ENCODE measurements around the gene NKAIN4.
"Not testable (repeated sequence)": the region's sequence is repeated elsewhere in the genome, so short reads cannot be mapped to it uniquely, and the experiment has no call there.

Gene NKAIN4

DNA sequence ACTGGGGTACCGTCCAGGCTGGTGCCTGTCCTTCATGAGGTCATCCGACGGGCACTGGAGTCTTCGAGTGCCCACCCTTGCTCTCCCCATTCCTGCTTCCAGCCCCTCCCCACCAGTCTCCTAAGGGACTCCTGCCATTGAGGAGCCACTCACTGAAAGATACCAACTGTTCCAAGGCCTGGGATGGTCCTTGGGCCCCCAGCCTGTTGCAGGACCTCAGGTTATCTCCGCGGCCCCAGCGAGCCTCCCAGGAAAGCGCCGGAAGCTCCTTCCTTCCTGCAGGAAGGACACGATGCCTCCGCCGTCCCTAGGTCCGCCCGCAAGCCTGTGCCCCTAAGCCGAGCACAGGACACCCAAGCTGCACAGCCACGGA is 1.2 kb downstream of the NKAIN4 start:
- no peak for DNase-seq (ENCODE audit: low spot score in 2 of 2)
- peaks cover 54% of the 10 kb centered on the region for H3K27me3 ChIP-seq (ENCODE audit: low read depth)
- H3K4me1 ChIP-seq: no peaks in the 10 kb centered on the region
- in situ Hi-C loops (cut with MboI; ENCODE audit: low sequenced_read_pairs): no loop called here
- H3K4me3 ChIP-seq: no peak overlapping the region
- no peaks in the 10 kb centered on the region for H3K36me3 ChIP-seq (replicated peaks)
- no peaks in the 10 kb centered on the region for H3K9me3 ChIP-seq

DNA sequence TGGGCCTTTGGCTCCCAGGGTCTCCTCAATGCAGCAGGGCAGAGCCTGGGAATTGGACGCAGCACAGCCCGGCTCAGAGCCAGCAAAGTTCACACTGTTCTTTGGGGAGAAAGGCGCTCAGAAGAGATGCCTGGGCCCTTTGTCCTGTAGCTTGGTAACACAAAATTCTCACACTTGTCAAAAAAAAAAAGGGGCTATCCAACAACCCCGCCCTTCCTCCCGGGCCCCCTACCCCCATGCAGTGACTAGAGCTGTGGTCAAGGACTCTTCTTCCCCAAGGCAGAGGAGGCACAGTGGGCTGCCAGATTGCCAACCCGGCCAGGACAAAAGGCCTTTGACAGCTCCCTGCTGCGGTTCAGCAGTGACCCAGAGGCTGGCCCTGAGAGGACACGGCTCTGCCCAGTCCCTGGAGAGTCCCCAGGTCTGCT is 2.0 kb downstream of the NKAIN4 start:
- H3K9me3 ChIP-seq: no peaks in the 10 kb centered on the region
- DNase-seq (ENCODE audit: low spot score in 2 of 2): no peak
- H3K4me1 ChIP-seq: no peaks in the 10 kb centered on the region
- no peak overlapping the region for H3K4me3 ChIP-seq
- peaks cover 55% of the 10 kb centered on the region for H3K27me3 ChIP-seq (ENCODE audit: low read depth)
- H3K36me3 ChIP-seq (replicated peaks): no peaks in the 10 kb centered on the region
- in situ Hi-C loops (cut with MboI; ENCODE audit: low sequenced_read_pairs): no loop called here

DNA sequence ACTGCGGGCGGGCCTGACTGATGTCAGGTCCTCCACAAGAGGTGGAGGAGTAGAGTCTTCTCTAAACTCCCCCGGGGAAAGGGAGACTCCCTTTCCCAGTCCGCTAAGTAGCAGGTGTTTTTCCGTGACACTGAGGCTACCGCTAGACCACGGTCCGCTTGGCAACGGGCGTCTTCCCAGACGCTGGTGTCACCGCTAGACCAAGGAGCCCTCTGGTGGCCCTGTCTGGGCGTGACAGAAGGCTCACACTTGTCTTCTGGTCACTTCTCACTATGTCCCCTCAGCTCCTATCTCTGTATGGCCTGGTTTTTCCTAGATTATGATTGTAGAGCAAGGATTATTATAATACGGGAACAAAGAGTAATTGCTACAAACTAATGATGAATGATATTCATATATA is 2.9 kb downstream of the NKAIN4 start:
- peaks cover 57% of the 10 kb centered on the region for H3K27me3 ChIP-seq (ENCODE audit: low read depth)
- in situ Hi-C loops (cut with MboI; ENCODE audit: low sequenced_read_pairs): not testable (repeated sequence)

DNA sequence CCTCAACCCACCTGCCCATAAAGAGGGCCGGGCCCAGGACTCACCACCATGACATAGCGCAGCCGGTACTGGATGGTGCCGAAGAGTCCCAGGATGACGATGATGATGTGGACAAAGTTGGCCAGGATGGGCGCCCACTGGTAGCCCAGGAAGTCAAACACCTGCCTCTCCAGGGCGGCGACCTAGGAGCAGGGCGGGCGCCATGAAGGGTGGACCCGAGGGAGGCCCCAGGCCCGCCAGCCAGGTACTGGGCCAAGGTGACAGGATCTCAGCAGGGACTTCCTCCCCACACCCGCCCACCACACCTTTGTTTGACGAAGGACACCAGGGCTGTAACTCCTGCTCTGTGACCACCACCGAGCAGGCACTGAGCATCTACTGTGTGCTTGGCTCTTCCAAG is 4.4 kb downstream of the NKAIN4 start:
- Histone ChIP-seq H3K9me3 (no peaks in the 10 kb centered on the region), H3K27me3 (ENCODE audit: low read depth) (peaks cover 42% of the 10 kb centered on the region), H3K4me3 (no peak overlapping the region), H3K36me3 (replicated peaks) (no peaks in the 10 kb centered on the region), H3K4me1 (no peaks in the 10 kb centered on the region)
- DNase-seq (ENCODE audit: low spot score in 2 of 2): no peak
- in situ Hi-C loops (cut with MboI; ENCODE audit: low sequenced_read_pairs): no loop called here

More for the DNA sequence above, 2.9 kb downstream of the NKAIN4 start:
- H3K36me3 ChIP-seq (replicated peaks); H3K4me3 ChIP-seq; H3K9me3 ChIP-seq; H3K4me1 ChIP-seq: not testable (repeated sequence)
- DNase-seq (ENCODE audit: low spot score in 2 of 2): peak in 1 of 2 experiments; percentile 43

DNA sequence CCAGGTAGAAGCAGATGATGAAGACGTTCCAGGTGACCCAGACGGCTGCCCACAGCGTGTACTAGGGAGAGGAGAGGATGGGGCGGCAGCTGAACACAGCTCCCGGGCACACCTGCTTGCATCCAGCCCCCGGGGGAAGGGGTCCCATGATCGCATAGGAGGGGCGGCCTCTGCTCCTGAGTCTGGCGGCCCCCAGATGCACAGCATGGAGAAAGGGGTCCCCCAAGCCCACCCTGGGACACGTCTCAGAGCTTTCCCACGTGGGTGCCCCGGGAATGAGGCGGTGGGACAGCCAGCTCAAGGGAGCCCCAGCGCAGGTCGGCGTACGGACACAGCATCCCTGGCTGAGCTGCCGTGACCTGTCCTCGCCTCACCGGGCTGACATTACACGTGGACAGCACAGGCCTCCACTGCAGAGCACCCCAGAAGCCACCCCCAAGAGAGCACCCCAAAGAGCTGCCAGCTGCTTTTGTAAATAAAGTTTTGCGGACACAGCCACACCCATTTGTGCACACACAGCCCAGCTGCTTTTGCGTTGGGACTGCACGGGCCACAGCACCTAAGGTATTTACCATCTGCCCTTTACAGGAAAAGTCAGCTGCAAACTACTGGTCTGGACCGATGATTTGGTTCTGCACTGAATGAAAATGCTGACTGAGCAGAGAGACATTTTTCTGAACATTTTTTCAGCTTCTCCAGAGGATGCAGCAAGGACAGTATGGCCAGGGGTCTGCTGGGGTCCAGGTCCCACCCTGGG is 5.2 kb downstream of the NKAIN4 start:
- no peaks in the 10 kb centered on the region for H3K36me3 ChIP-seq (replicated peaks)
- no peaks in the 10 kb centered on the region for H3K4me1 ChIP-seq
- DNase-seq (ENCODE audit: low spot score in 2 of 2): no peak
- no peak overlapping the region for H3K4me3 ChIP-seq
- in situ Hi-C loops (cut with MboI; ENCODE audit: low sequenced_read_pairs): no loop called here
- H3K9me3 ChIP-seq: no peaks in the 10 kb centered on the region
- H3K27me3 ChIP-seq (ENCODE audit: low read depth): peaks cover 36% of the 10 kb centered on the region

DNA sequence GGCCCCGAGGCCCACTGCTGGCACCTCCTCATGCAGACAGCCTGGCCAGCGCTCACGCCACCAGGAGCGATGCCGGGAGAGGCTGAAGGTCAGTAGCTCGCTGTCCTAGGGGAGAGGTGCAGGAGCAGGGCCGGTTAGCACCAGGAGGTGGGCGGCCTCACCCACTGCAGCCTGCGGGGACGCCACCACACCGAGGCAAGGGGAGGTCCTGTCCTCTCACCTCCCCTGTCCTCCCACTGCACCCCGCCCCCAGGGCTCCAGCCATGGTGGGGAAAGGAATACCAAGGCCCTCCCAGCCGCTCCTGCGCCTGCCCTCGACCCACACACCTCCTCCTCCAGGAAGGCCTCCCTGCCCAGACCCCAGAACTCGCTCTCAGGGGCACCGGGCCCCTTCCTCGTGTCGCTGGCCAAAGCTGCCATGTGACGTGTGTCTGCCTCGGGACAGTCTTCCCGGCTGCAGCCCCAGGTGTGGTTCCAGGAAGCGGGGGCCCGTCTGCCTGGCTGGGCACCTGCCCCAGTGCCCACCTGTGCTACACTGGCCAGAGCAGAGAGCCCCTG is 6.5 kb downstream of the NKAIN4 start:
- in situ Hi-C loops (cut with MboI; ENCODE audit: low sequenced_read_pairs): no loop called here
- no peak overlapping the region for H3K4me3 ChIP-seq
- no peaks in the 10 kb centered on the region for H3K4me1 ChIP-seq
- no peaks in the 10 kb centered on the region for H3K9me3 ChIP-seq
- DNase-seq (ENCODE audit: low spot score in 2 of 2): no peak
- H3K36me3 ChIP-seq (replicated peaks): no peaks in the 10 kb centered on the region
- H3K27me3 ChIP-seq (ENCODE audit: low read depth): peaks cover 28% of the 10 kb centered on the region

DNA sequence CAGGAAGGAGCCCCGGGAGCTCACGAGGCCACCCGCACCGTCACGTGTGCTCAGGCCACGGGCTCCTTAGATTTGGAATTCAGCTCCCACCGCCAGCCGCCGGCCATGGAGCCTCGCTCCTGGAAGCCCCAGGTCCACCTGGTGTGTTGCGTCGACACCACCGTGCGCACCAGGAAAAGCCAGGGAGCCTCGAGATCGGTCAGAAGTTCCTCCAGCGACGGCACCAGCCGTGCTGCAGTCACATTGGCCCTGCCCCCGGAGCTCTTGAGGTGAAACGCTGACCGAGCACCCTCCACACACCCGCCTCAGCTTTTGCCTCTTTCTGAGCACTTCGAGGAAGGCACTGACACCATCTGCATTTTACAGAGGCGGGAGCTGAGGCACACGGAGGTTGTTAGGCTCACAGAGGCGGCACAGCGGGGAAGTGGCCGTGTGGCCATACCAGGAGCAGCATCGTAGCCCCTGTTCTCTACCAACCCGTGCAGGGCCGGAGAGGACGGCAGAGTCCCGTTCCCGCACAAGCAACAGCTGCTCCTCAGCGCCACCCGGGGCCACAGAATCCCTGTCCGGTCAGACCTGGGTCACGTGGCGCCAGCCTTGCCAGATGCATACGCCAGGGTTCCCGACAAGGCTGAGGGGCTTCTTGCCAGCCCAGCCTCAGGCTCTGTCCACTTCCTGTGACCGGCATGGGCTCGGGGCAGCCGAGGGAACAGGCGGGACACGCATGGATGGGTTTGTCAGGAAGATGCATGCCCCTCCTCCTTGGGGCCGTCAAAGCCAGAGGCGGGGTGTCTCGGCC is 7.6 kb downstream of the NKAIN4 start:
- Histone ChIP-seq H3K27me3 (ENCODE audit: low read depth) (peaks cover 21% of the 10 kb centered on the region), H3K4me3 (no peak overlapping the region), H3K36me3 (replicated peaks) (no peaks in the 10 kb centered on the region), H3K9me3 (no peaks in the 10 kb centered on the region), H3K4me1 (no peaks in the 10 kb centered on the region)
- in situ Hi-C loops (cut with MboI; ENCODE audit: low sequenced_read_pairs): no loop called here
- peak in 1 of 2 experiments; percentile 20 for DNase-seq (ENCODE audit: low spot score in 2 of 2)

DNA sequence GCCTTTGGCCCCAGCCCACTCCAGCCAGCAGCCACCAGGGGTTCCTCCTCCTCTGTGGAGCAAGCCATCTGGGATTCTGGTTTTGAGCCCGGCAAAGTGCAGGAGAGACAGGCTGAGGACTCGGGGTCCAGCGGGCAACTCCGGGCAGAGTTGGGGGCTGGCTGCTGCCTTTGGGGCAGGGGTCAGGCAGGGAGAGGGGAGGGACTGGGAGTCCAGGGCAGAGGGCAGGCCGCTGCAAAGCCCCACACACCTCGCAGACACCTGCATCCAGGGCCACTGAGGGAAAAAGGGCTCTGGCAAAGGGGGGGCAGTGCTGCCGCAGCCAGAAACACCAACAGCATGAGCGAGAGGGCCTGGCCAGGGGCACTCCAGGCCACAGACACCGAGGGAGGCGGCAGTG is 9.8 kb downstream of the NKAIN4 start:
- in situ Hi-C loops (cut with MboI; ENCODE audit: low sequenced_read_pairs): no loop called here

DNA sequence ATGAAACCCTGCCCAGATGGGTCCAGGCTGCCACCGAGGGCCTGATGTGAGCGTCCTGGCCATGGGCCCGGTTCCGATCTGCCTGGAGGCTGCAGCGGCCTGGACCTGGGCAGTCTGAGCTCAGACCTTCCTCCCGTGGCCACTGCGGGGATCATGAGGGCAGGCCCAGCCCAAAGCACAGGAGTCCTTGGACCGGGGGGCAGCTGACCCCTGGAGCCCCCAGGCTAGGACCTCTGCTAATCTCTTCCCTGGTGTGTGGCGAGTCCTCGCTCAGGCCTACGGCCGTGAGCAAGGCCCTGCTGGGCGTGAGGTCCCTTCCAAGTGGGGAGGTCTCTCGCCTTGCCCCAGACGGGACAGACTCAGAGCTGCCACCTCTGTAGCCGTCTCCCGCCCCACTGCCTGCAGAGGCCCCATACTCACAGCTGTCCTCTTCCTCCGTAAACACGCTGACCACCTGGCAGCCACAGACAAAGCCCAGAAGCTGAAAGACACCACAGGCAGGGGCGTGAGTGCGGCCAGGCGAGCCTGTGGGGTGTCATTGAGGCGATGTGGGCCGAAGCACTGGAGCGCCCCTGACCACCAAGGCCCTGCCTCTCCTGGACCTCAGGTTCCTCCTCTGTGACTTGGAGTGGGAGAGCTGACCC is 10.5 kb downstream of the NKAIN4 start:
- no peak for DNase-seq (ENCODE audit: low spot score in 2 of 2)
- H3K4me3 ChIP-seq: no peak overlapping the region
- no peaks in the 10 kb centered on the region for H3K36me3 ChIP-seq (replicated peaks)
- no peaks in the 10 kb centered on the region for H3K9me3 ChIP-seq
- peaks cover 18% of the 10 kb centered on the region for H3K27me3 ChIP-seq (ENCODE audit: low read depth)
- in situ Hi-C loops (cut with MboI; ENCODE audit: low sequenced_read_pairs): no loop called here
- H3K4me1 ChIP-seq: no peaks in the 10 kb centered on the region

More for the DNA sequence above, 9.8 kb downstream of the NKAIN4 start:
- H3K27me3 ChIP-seq (ENCODE audit: low read depth): peaks cover 19% of the 10 kb centered on the region
- DNase-seq (ENCODE audit: low spot score in 2 of 2): no peak
- H3K4me1 ChIP-seq: no peaks in the 10 kb centered on the region
- H3K9me3 ChIP-seq: no peaks in the 10 kb centered on the region
- H3K36me3 ChIP-seq (replicated peaks): no peaks in the 10 kb centered on the region
- no peak overlapping the region for H3K4me3 ChIP-seq

DNA sequence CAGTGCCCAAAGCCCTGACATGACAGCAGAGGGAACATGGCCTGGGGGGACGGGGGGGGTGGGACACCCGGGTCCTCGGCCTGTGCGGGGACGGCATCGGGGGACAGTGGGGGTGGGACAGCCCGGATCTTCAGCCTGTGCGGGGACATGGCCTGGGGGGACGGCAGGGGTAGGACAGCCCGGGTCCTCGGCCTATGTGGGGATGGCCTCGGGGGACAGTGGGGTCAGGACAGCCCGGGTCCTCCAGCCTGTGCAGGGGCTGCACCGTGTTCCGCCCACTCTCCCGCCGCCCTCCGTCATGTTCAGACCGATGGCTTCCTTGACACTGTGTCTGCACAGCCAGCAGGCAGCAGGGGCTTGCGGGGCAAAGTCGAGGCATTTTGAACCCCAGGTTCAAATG is 11.5 kb downstream of the NKAIN4 start:
- Histone ChIP-seq H3K4me3 (no peak overlapping the region), H3K9me3 (no peaks in the 10 kb centered on the region), H3K36me3 (replicated peaks) (no peaks in the 10 kb centered on the region), H3K27me3 (ENCODE audit: low read depth) (peaks cover 15% of the 10 kb centered on the region), H3K4me1 (no peaks in the 10 kb centered on the region)
- in situ Hi-C loops (cut with MboI; ENCODE audit: low sequenced_read_pairs): no loop called here
- DNase-seq (ENCODE audit: low spot score in 2 of 2): no peak

DNA sequence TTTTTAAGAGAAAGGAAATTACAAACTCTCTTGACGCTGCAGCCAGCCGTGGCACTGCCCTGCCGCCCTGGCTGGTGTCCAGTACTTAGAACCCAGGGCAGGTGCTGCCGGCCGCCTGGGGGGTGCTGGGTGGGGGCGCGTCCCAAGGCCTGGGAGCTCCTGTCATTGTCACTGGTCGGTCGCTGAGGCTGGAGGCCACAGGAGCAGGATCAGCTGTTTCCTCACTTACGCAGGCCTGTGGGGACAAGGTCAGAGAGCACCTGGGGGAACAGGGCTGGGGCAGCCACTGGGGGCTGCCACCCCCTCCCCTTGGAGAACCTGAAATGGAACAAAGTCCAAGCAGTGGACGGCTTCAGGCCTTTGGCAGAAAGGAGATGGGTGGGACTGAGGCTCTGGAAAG is 13.0 kb downstream of the NKAIN4 start:
- DNase-seq (ENCODE audit: low spot score in 2 of 2): no peak
- H3K27me3 ChIP-seq (ENCODE audit: low read depth): peaks cover 7% of the 10 kb centered on the region; the same call in 1 of the 2 replicates
- no peaks in the 10 kb centered on the region for H3K36me3 ChIP-seq (replicated peaks)
- no peaks in the 10 kb centered on the region for H3K9me3 ChIP-seq
- H3K4me3 ChIP-seq: no peak overlapping the region
- in situ Hi-C loops (cut with MboI; ENCODE audit: low sequenced_read_pairs): no loop called here
- H3K4me1 ChIP-seq: no peaks in the 10 kb centered on the region

DNA sequence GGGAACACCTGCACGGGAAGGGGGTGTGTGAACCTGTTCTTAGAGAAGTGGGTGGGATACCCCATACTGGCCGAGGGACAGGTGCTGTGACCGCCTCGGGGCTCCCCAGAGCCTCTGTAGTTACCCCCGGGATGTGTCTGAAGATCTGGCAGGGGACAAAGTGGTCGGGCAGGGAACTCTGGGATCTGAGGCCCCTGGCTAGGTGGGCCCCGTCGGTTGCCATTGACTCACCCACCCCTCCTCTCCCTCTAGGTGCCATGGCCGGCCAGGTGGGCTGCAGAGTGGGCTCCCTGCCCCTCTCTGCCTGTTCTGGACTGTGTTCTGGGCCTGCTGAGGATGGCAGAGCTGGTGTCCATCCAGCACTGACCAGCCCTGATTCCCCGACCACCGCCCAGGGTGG is 14.3 kb downstream of the NKAIN4 start:
- DNase-seq (ENCODE audit: low spot score in 2 of 2): no peak
- in situ Hi-C loops (cut with MboI; ENCODE audit: low sequenced_read_pairs): no loop called here
- H3K27me3 ChIP-seq (ENCODE audit: low read depth): peaks cover 7% of the 10 kb centered on the region; the same call in 1 of the 2 replicates
- H3K36me3 ChIP-seq (replicated peaks): no peaks in the 10 kb centered on the region
- H3K4me1 ChIP-seq: no peaks in the 10 kb centered on the region
- no peak overlapping the region for H3K4me3 ChIP-seq
- H3K9me3 ChIP-seq: no peaks in the 10 kb centered on the region

DNA sequence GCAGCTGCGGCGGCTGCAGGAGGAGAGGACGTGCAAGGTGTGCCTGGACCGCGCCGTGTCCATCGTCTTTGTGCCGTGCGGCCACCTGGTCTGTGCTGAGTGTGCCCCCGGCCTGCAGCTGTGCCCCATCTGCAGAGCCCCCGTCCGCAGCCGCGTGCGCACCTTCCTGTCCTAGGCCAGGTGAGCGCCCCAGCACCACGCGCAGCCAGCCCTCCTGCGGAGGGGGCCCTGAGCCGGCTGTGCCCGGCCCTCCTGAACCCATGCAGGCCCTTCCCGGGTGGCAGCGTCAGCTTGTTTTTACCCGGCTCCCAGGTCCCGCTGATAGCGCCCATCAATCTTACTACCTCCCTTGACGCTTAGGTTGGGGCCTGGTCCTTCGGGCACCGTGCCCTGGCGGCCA is 14.8 kb downstream of the NKAIN4 start:
- H3K4me1 ChIP-seq: no peaks in the 10 kb centered on the region
- no peaks in the 10 kb centered on the region for H3K9me3 ChIP-seq
- H3K27me3 ChIP-seq (ENCODE audit: low read depth): peaks cover 7% of the 10 kb centered on the region; the same call in 1 of the 2 replicates
- H3K36me3 ChIP-seq (replicated peaks): no peaks in the 10 kb centered on the region
- DNase-seq (ENCODE audit: low spot score in 2 of 2): no peak
- in situ Hi-C loops (cut with MboI; ENCODE audit: low sequenced_read_pairs): no loop called here
- no peak overlapping the region for H3K4me3 ChIP-seq

All from HAP-1 (cell line).